GM12864 (cell line): Measurements from ENCODE around the gene CSGALNACT2.
"Not testable (repeated sequence)": the region's sequence is repeated elsewhere in the genome, so short reads cannot be mapped to it uniquely, and the experiment has no call there.

Source experiments
- DNase-seq: peaks from one replicate; pipeline ENCODE4 v3.0.0-alpha.2; 2011; ENCODE audit warnings: low read depth
- H3K4me3 ChIP-seq: 2 replicates; pipeline ENCODE4 v1.5.1; 2011; ENCODE audit warnings: mild to moderate bottlenecking, low read depth, low read length, control low read depth
- TF ChIP-seq, protein P1 (sequence below): IDR thresholded peaks from 2 replicates; pipeline ENCODE4 v1.5.1; 2011; ENCODE audit warnings: low read depth, mild to moderate bottlenecking, moderate library complexity, low read length, control low read depth, inconsistent platforms; ENCODE audit errors: missing control alignments

The CSGALNACT2 gene

DNA sequence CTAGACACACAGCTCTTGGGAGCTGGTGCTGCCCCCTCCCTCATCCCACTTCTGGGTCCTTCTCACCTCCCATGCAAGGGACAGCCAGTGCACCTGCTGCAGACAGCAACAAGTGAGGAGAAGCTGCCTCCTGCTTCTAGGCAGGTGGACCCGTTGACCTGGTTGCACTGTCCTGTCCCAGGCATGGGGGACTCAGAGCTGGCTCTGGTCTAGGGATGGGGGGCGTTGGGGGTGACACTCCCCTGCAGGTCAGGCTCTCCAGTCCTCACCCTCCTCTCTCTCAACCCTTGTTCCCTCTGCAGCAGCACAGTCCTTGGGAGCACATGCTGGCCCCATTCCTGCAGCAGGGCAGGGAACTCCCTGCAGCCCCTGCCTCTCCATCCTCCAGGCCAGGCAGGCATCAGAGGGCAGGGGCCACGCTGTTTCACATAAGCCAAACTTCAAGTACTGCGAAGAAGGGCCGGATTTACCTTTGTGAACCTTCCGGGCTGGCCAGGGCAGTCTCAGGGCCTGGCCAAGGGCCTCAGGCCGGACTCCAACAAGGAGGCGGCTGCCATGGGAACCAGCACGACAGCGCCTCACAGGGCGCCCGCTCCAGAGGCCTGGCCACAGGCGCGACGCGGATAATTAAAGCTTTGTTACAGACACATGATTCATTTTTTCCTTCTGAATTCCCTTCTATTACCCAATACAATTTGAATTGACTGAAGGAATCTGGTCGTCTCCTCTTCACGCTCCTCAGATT lies 80.1 kb downstream of the CSGALNACT2 start:
- no peak overlapping the region for H3K4me3 ChIP-seq
- no peak for DNase-seq
- TF ChIP-seq, protein P1, sequence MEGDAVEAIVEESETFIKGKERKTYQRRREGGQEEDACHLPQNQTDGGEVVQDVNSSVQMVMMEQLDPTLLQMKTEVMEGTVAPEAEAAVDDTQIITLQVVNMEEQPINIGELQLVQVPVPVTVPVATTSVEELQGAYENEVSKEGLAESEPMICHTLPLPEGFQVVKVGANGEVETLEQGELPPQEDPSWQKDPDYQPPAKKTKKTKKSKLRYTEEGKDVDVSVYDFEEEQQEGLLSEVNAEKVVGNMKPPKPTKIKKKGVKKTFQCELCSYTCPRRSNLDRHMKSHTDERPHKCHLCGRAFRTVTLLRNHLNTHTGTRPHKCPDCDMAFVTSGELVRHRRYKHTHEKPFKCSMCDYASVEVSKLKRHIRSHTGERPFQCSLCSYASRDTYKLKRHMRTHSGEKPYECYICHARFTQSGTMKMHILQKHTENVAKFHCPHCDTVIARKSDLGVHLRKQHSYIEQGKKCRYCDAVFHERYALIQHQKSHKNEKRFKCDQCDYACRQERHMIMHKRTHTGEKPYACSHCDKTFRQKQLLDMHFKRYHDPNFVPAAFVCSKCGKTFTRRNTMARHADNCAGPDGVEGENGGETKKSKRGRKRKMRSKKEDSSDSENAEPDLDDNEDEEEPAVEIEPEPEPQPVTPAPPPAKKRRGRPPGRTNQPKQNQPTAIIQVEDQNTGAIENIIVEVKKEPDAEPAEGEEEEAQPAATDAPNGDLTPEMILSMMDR: no peak

DNA sequence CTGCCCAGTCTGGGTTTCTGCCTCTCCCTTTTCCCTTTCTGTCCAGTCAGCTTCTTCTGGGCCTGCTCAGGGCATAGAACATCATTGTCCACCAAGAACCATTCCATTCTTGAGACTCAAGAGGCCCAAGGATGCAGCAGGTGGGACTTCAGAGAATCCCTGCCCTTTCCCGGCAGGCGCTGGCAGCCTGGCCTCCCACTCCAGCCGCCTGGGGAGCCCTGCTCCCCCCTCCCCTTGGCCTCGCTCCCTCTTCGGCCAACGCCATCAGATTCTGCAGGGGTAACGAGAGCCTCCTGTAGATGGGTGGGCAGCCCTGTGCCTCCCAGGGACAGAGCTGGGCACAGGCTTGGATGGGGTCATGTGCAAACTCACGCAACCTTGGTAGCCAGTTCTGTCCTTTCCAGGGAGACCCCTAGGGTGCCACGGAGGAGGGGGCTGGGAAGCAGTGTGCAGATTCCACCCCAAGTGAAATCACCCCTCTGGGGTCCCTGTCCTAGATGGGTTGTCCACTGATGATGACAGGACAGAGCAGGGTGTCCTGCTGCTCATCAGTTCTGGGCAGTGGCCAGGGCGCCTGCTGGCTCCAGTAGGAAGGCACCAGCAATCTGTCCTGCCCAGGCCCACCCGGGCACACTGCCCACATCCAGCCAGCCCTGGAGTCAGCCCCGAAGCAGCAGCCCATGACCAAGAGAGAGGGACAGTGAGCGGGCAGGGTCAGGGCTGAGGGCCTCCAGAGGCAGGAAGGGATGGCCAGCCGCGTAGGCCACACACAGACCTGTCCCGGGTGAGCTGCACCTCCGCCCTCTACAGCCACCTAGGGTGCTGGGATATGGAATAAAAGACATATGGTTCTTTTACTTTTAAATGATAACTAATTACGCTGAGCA lies 80.9 kb downstream of the CSGALNACT2 start:
- no peak for DNase-seq
- TF ChIP-seq, protein P1: no peak
- no peak overlapping the region for H3K4me3 ChIP-seq

GRCh38 chr10:43219848-43220247 lies 81.6 kb downstream of the CSGALNACT2 start:
- H3K4me3 ChIP-seq: no peak overlapping the region
- DNase-seq: no peak
- TF ChIP-seq, protein P1: no peak

DNA sequence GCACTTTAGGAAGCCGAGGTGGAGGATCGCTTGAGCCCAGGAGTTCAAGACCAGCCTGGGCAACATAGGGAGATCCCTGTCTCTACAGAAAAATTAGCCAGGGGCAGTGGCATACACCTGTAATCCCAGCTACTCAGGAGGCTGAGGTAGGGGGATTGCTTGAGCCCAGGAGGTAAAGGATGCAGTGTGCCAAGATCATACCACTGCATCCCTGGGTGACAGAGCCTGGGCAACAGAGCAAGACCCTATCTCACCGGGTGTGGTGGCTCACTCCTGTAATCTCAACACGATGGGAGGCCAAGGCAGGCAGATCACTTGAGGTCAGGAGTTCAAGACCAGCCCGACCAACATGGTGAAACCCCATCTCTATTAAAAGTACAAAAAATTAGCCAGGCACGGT lies 82.0 kb downstream of the CSGALNACT2 start:
- not testable (repeated sequence) for DNase-seq, H3K4me3 ChIP-seq

- TF ChIP-seq, protein P1: no peak
- H3K4me3 ChIP-seq: no peak overlapping the region
- no peak for DNase-seq
Measured at GRCh38 chr10:43220657-43221418, 82.6 kb downstream of the CSGALNACT2 start.

- H3K4me3 ChIP-seq: no peak overlapping the region
- no peak for DNase-seq
- TF ChIP-seq, protein P1: no peak
Measured at GRCh38 chr10:43221419-43222209, 83.4 kb downstream of the CSGALNACT2 start.
